Common myeloid progenitor, CD34-positive (primary cell): Measurements from ENCODE around the gene UBTFL1.
A peak's percentile ranks its signal among the peaks of the same experiment; 100 is the strongest.

ENCODE experiments used
- CTCF ChIA-PET: fragments of 350-600 bp; sonication (Branson Sonifier 250); formaldehyde crosslinking; loops from one replicate; lab custom pipeline; 2021; ENCODE audit warnings: antibody characterized with exemption; lab: Charles Lee
- POLR2A ChIA-PET: fragments of 350-600 bp; sonication (Branson Sonifier 250); formaldehyde crosslinking; loops from one replicate; lab custom pipeline; 2021; ENCODE audit warnings: antibody characterized with exemption; lab: Charles Lee
- DNase-seq, 3 donors: peaks; one replicate each; pipeline versions ENCODE4 v3.0.0 to v3.0.0-alpha.2; 2013
- H3K27ac ChIP-seq, 2 experiments: 1 replicate in 1 of 2; 2 replicates in 1 of 2; pipeline ENCODE4 v1.7.0; 2013; ENCODE audit warnings: inconsistent platforms in 2 of 2, low read length in 2 of 2, mild to moderate bottlenecking in 2 of 2, low read depth in 1 of 2, moderate library complexity in 1 of 2; ENCODE audit not compliant: severe bottlenecking in 2 of 2, insufficient read depth in 1 of 2, poor library complexity in 1 of 2
- H3K27me3 ChIP-seq, 5 experiments: replicated peaks in 2 of 5; 1 replicate in 3 of 5; 2 replicates in 2 of 5; pipeline versions ENCODE4 v1.6.1 to v1.7.0; 2013; ENCODE audit warnings: low read length in 4 of 5, mild to moderate bottlenecking in 2 of 5, moderate library complexity in 2 of 5, inconsistent platforms in 1 of 5; ENCODE audit not compliant: insufficient read depth in 5 of 5, control insufficient read depth in 4 of 5
- H3K36me3 ChIP-seq, 4 experiments: 1 replicate in 2 of 4; 2 replicates in 2 of 4; pipeline versions ENCODE4 v1.6.1 to v1.7.0; 2013; ENCODE audit warnings: low read length in 3 of 4, control low read depth in 1 of 4, mild to moderate bottlenecking in 1 of 4; ENCODE audit not compliant: control insufficient read depth in 4 of 4, insufficient read depth in 4 of 4
- H3K4me1 ChIP-seq, 4 experiments: 1 replicate in 3 of 4; 2 replicates in 1 of 4; pipeline versions ENCODE4 v1.6.1 to v1.7.1; 2013; ENCODE audit warnings: low read length in 3 of 4, mild to moderate bottlenecking in 3 of 4, control low read depth in 1 of 4, inconsistent platforms in 1 of 4, moderate library complexity in 1 of 4; ENCODE audit not compliant: control insufficient read depth in 4 of 4, insufficient read depth in 4 of 4; ENCODE audit errors: control extremely low read depth in 1 of 4
- H3K4me3 ChIP-seq, 7 experiments: 1 replicate in 4 of 7; 2 replicates in 3 of 7; pipeline versions ENCODE4 v1.5.1 to v1.7.0; 2013; ENCODE audit warnings: mild to moderate bottlenecking in 7 of 7, low read length in 6 of 7, moderate library complexity in 6 of 7, inconsistent platforms in 2 of 7, low read depth in 2 of 7, control low read depth in 1 of 7; ENCODE audit not compliant: insufficient read depth in 4 of 7, control insufficient read depth in 1 of 7; ENCODE audit errors: extremely low read depth in 1 of 7
- H3K9me3 ChIP-seq, 5 experiments: 1 replicate in 4 of 5; 2 replicates in 1 of 5; pipeline versions ENCODE4 v1.6.1 to v1.7.1; 2013; ENCODE audit warnings: low read length in 4 of 5, mild to moderate bottlenecking in 2 of 5, inconsistent platforms in 1 of 5, low read depth in 1 of 5, moderate library complexity in 1 of 5; ENCODE audit not compliant: control insufficient read depth in 4 of 5, insufficient read depth in 2 of 5; ENCODE audit errors: control extremely low read depth in 1 of 5
- WGBS: methylation state at CpG from one replicate; pipeline ENCODE4 v1.1.5; 2013; ENCODE audit not compliant: insufficient coverage; 5-methylcytosine and 5-hydroxymethylcytosine counted together

Gene UBTFL1

GRCh38 chr11:90100431-90100830 lies 14.7 kb downstream of the UBTFL1 start:
- no peaks in the 10 kb centered on the region for H3K36me3 ChIP-seq
- no peaks in the 10 kb centered on the region for H3K9me3 ChIP-seq
- ChIA-PET CTCF (interaction anchor here (1.2 kb wide), 1 partner anchor 13 kb away, joined by 3 read pairs; no protein-coding TSS in a partner anchor), POLR2A (no interaction called here)
- WGBS: no CpG with 5 or more reads among the region's 3 CpGs
- no peak overlapping the region for H3K27ac ChIP-seq
- peak overlapping the region in 1 of 7 experiments; percentile 33 for H3K4me3 ChIP-seq
- H3K4me1 ChIP-seq: peaks cover 5 to 27% (median 16%) of the 10 kb centered on the region in 4 experiments
- peak; percentile 15 to 77 (median 70) for DNase-seq
- no peaks in the 10 kb centered on the region for H3K27me3 ChIP-seq

- ChIA-PET CTCF (interaction anchor here (0.7 to 1.7 kb wide), 3 partner anchors 10 to 18 kb away, joined by 3 to 5 read pairs (median 3); no protein-coding TSS in a partner anchor), POLR2A (no interaction called here)
- no peaks in the 10 kb centered on the region for H3K9me3 ChIP-seq
- H3K36me3 ChIP-seq: no peaks in the 10 kb centered on the region
- no peaks in the 10 kb centered on the region for H3K4me1 ChIP-seq
- H3K27ac ChIP-seq: no peak overlapping the region
- no peak overlapping the region for H3K4me3 ChIP-seq
- no CpG with 5 or more reads among the region's 2 CpGs for WGBS
- no peaks in the 10 kb centered on the region for H3K27me3 ChIP-seq
- DNase-seq: peak in 1 of 3 donors; percentile 28
Measured at GRCh38 chr11:90113541-90113940, 27.8 kb downstream of the UBTFL1 start.

GRCh38 chr11:90120191-90120590 lies 34.4 kb downstream of the UBTFL1 start:
- no peak overlapping the region for H3K27ac ChIP-seq
- DNase-seq: no peak
- ChIA-PET CTCF (no interaction called here), POLR2A (no interaction called here)
- 100% methylated on average over 4 of the region's 4 CpGs for WGBS
- H3K27me3 ChIP-seq: no peaks in the 10 kb centered on the region
- no peaks in the 10 kb centered on the region for H3K36me3 ChIP-seq
- H3K4me1 ChIP-seq: no peaks in the 10 kb centered on the region
- H3K4me3 ChIP-seq: no peak overlapping the region
- no peaks in the 10 kb centered on the region for H3K9me3 ChIP-seq

- WGBS: no CpG with 5 or more reads among the region's 1 CpG
- no peaks in the 10 kb centered on the region for H3K9me3 ChIP-seq
- no peak overlapping the region for H3K4me3 ChIP-seq
- H3K4me1 ChIP-seq: no peaks in the 10 kb centered on the region
- H3K27me3 ChIP-seq: no peaks in the 10 kb centered on the region
- no peak overlapping the region for H3K27ac ChIP-seq
- H3K36me3 ChIP-seq: no peaks in the 10 kb centered on the region
- ChIA-PET CTCF (no interaction called here), POLR2A (no interaction called here)
- DNase-seq: no peak
Measured at GRCh38 chr11:90124371-90124770, 38.6 kb downstream of the UBTFL1 start.

- DNase-seq: no peak
- no peaks in the 10 kb centered on the region for H3K9me3 ChIP-seq
- ChIA-PET POLR2A (no interaction called here), CTCF (no interaction called here)
- WGBS: 97% methylated on average over 3 of the region's 3 CpGs
- no peak overlapping the region for H3K27ac ChIP-seq
- no peaks in the 10 kb centered on the region for H3K36me3 ChIP-seq
- no peaks in the 10 kb centered on the region for H3K27me3 ChIP-seq
- no peaks in the 10 kb centered on the region for H3K4me1 ChIP-seq
- H3K4me3 ChIP-seq: no peak overlapping the region
Measured at GRCh38 chr11:90124946-90125345, 39.2 kb downstream of the UBTFL1 start.

GRCh38 chr11:90133560-90134477 lies 48.1 kb downstream of the UBTFL1 start:
- peaks cover 0 to 16% (median 10%) of the 10 kb centered on the region in 4 experiments for H3K4me1 ChIP-seq
- POLR2A ChIA-PET: interaction anchor here (0.5 kb wide), 1 partner anchor 8 kb away, joined by 4 read pairs; no protein-coding TSS in a partner anchor
- H3K9me3 ChIP-seq: no peaks in the 10 kb centered on the region
- H3K36me3 ChIP-seq: no peaks in the 10 kb centered on the region
- no peak for DNase-seq
- H3K27ac ChIP-seq: no peak overlapping the region
- H3K27me3 ChIP-seq: peaks cover 0 to 5% (median 2%) of the 10 kb centered on the region in 5 experiments
- CTCF ChIA-PET: interaction anchor here (2.0 kb wide), 1 partner anchor 10 kb away, joined by 6 read pairs; no protein-coding TSS in a partner anchor
- WGBS: 44% methylated on average over 10 of the region's 11 CpGs
- peak overlapping the region in 6 of 7 experiments; percentile 65 to 83 (median 76) for H3K4me3 ChIP-seq
